Dedifferentiated amniotic fluid mesenchymal stem cell (primary cell): ENCODE measurements around the gene PIGL.
A peak's percentile ranks its signal among the peaks of the same experiment; 100 is the strongest.

Source experiments
- DNase-seq: peaks from one replicate; pipeline ENCODE4 v3.0.0-alpha.2; 2016; ENCODE audit errors: extremely low spot score

Gene PIGL

GRCh38 chr17:16353317-16354174 is 136.5 kb downstream of the PIGL start, which contains the start of gene CENPV:
Gene CENPV, minus strand, starts transcription at chr17:16353469. Its CDS starts 33 bp downstream, at chr17:16353436.
- no peak for DNase-seq

GRCh38 chr17:16354585-16354984 is 137.6 kb downstream of the PIGL start:
- DNase-seq, result no peak

- DNase-seq, result no peak
Measured at GRCh38 chr17:16358394-16358793, 141.4 kb downstream of the PIGL start.

- no peak for DNase-seq
Measured at GRCh38 chr17:16361874-16362273, 144.9 kb downstream of the PIGL start.

GRCh38 chr17:16363749-16364536 is 146.9 kb downstream of the PIGL start:
- DNase-seq, result peak; percentile 76

- DNase-seq, result no peak
Measured at GRCh38 chr17:16364625-16365024, 147.6 kb downstream of the PIGL start.

GRCh38 chr17:16371742-16372141 is 154.7 kb downstream of the PIGL start:
- no peak for DNase-seq

GRCh38 chr17:16374146-16374938 is 157.3 kb downstream of the PIGL start:
- DNase-seq, result peak; percentile 17
